ENCODE results near the gene MYO1B. TPM values are rescaled to one million over a fixed set of nuclear protein-coding genes. Genes with fewer than 3 reads are reported as not detected.

MYO1B gene
- total RNA-seq, 1 experiment from 2014 or later, result 43.2 TPM

DNA sequence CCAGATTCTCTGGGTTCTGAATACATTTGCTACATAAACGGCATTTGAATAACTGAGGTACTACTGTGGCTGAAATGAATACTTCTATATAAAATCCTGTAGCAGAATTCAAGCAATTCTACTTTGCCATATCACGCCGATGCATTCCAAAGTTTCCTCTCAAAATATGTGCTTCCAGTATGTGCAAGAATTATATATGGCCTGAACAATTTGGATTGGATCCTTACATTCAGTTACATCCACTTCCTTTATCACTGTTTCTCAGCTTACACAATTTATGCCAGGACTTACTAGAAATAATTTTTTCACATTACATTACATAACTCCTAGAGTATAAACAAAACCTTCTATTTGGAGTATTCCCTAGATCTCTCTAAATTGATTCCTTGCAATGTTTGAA, 48.1 kb upstream of the MYO1B start:
- no peak overlapping the region for H3T11ph ChIP-seq (ENCODE audit: low read length)

More for the DNA sequence above, 48.1 kb upstream of the MYO1B start:
- Histone ChIP-seq H3K23ac (ENCODE audit: insufficient read length, low read depth, low read length) (no peak overlapping the region), H3K4me2 (ENCODE audit: insufficient read depth, insufficient read length, low read length) (no peak overlapping the region), H2AK5ac (ENCODE audit: insufficient read length, low read length) (no peak overlapping the region), H4K8ac (replicated peaks; ENCODE audit: insufficient read length, low read depth, low read length) (no peak overlapping the region), H3K23me2 (ENCODE audit: insufficient read length, low read depth, low read length, poor library complexity, severe bottlenecking) (no peaks in the 10 kb centered on the region), H3K4ac (ENCODE audit: low read depth, low read length) (no peak overlapping the region), H3K9ac (ENCODE audit: extremely low read depth, insufficient read length, low read length) (no peak overlapping the region), H2BK20ac (ENCODE audit: low read depth, low read length, poor library complexity, severe bottlenecking) (no peak overlapping the region), H3K14ac (ENCODE audit: insufficient read depth, low read length) (no peak overlapping the region), H2AFZ (ENCODE audit: low read length) (no peak overlapping the region), H3K27me3 (ENCODE audit: insufficient read depth, low read length) (no peaks in the 10 kb centered on the region), H3K27ac (ENCODE audit: insufficient read length, low read depth, low read length) (no peak overlapping the region), H4K20me1 (ENCODE audit: control insufficient read depth, insufficient read depth, insufficient read length) (no peaks in the 10 kb centered on the region), H4K5ac (ENCODE audit: insufficient read length, low read depth, low read length) (no peak overlapping the region), H3K9me3 (ENCODE audit: control insufficient read depth, low read depth, low read length) (no peaks in the 10 kb centered on the region), H3K56ac (ENCODE audit: insufficient read length, low read depth, low read length) (no peak overlapping the region), H4K91ac (ENCODE audit: insufficient read length, low read depth, low read length) (no peak overlapping the region), H2BK12ac (ENCODE audit: insufficient read length, low read depth, low read length) (no peak overlapping the region), H3K18ac (ENCODE audit: insufficient read length, low read depth, low read length) (no peak overlapping the region), H3K4me1 (ENCODE audit: insufficient read depth, low read length) (no peaks in the 10 kb centered on the region), H3K79me1 (ENCODE audit: insufficient read depth, low read depth, low read length, poor library complexity, severe bottlenecking) (no peaks in the 10 kb centered on the region), H2BK120ac (ENCODE audit: low read depth, low read length, poor library complexity, severe bottlenecking) (no peak overlapping the region), H3K79me2 (ENCODE audit: insufficient read depth, low read length) (no peaks in the 10 kb centered on the region), H2BK5ac (ENCODE audit: insufficient read length, low read length) (no peak overlapping the region), H2BK15ac (ENCODE audit: low read depth, low read length) (no peak overlapping the region)
- no peak overlapping the region for H3K4me3 Mint-ChIP-seq
- no peaks in the 10 kb centered on the region for H3K9me3 Mint-ChIP-seq
- no CpG with 5 or more reads among the region's 3 CpGs for WGBS (ENCODE audit: extremely low coverage, insufficient read length, low lambda C conversion rate)
- no peaks in the 10 kb centered on the region for H3K27me3 Mint-ChIP-seq (ENCODE audit: low read depth)
- H3K27ac Mint-ChIP-seq, result no peak overlapping the region
- H3K4me1 Mint-ChIP-seq, result no peaks in the 10 kb centered on the region
- TF ChIP-seq, protein P1, sequence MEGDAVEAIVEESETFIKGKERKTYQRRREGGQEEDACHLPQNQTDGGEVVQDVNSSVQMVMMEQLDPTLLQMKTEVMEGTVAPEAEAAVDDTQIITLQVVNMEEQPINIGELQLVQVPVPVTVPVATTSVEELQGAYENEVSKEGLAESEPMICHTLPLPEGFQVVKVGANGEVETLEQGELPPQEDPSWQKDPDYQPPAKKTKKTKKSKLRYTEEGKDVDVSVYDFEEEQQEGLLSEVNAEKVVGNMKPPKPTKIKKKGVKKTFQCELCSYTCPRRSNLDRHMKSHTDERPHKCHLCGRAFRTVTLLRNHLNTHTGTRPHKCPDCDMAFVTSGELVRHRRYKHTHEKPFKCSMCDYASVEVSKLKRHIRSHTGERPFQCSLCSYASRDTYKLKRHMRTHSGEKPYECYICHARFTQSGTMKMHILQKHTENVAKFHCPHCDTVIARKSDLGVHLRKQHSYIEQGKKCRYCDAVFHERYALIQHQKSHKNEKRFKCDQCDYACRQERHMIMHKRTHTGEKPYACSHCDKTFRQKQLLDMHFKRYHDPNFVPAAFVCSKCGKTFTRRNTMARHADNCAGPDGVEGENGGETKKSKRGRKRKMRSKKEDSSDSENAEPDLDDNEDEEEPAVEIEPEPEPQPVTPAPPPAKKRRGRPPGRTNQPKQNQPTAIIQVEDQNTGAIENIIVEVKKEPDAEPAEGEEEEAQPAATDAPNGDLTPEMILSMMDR (conservative IDR thresholded peaks at IDR 0.05), result no peak
- no peak for DNase-seq
- no peaks in the 10 kb centered on the region; a peak in 2 of 7 replicates for H3K36me3 Mint-ChIP-seq (ENCODE audit: insufficient read depth in 1 of 3, low read depth in 3 of 3)

All from H9 (cell line).